ENCODE measurements around the gene TBXA2R.

Gene TBXA2R

GRCh38 chr19:3555653-3556422 lies 50.8 kb downstream of the TBXA2R start:
- DNase-seq (ENCODE audit: low read depth, low spot score) = no peak

- no peak for DNase-seq (ENCODE audit: low read depth, low spot score)
Measured at GRCh38 chr19:3554254-3555083, 52.2 kb downstream of the TBXA2R start.

- DNase-seq (ENCODE audit: low read depth, low spot score) = no peak
Measured at GRCh38 chr19:3551792-3552095, 54.9 kb downstream of the TBXA2R start.

GRCh38 chr19:3550947-3551791 lies 55.5 kb downstream of the TBXA2R start:
- DNase-seq (ENCODE audit: low read depth, low spot score) = no peak

GRCh38 chr19:3549816-3550215 lies 56.9 kb downstream of the TBXA2R start:
- no peak for DNase-seq (ENCODE audit: low read depth, low spot score)

GRCh38 chr19:3548606-3549005 lies 58.1 kb downstream of the TBXA2R start:
- DNase-seq (ENCODE audit: low read depth, low spot score) = no peak

- no peak for DNase-seq (ENCODE audit: low read depth, low spot score)
Measured at GRCh38 chr19:3547767-3548282, 58.9 kb downstream of the TBXA2R start.

GRCh38 chr19:3547301-3547731 lies 59.4 kb downstream of the TBXA2R start:
- no peak for DNase-seq (ENCODE audit: low read depth, low spot score)

- no peak for DNase-seq (ENCODE audit: low read depth, low spot score)
Measured at GRCh38 chr19:3546119-3546518, 60.6 kb downstream of the TBXA2R start.

GRCh38 chr19:3545669-3546034 lies 61.0 kb downstream of the TBXA2R start:
- DNase-seq (ENCODE audit: low read depth, low spot score) = no peak

- no peak for DNase-seq (ENCODE audit: low read depth, low spot score)
Measured at GRCh38 chr19:3544742-3545668, 61.7 kb downstream of the TBXA2R start.

Measured in iPS DF 19.7 (cell line).